Kidney (tissue), 14 donors: ENCODE results near the gene SLC5A6. TPM values are rescaled to one million over a fixed set of nuclear protein-coding genes. Genes with fewer than 3 reads are reported as not detected.

Experiments used
- DNase-seq, 5 donors: peaks; one replicate each; pipeline ENCODE4 v3.0.0-alpha.2; 2013 to 2020
- FAIRE-seq: peaks from 2 replicates; lab custom pipeline; 2012; peaks lifted over from hg19 to GRCh38; lab: Jason Lieb, UNC
- H3K27ac ChIP-seq, 2 donors: one replicate each; pipeline ENCODE4 v1.7.0; 2013; ENCODE audit warnings: low read depth in 2 of 2, low read length in 2 of 2, inconsistent platforms in 1 of 2
- H3K27me3 ChIP-seq: one replicate; pipeline ENCODE4 v1.7.1; 2013; ENCODE audit warnings: low read length, inconsistent platforms; ENCODE audit not compliant: control insufficient read depth, insufficient read depth
- H3K36me3 ChIP-seq, 3 donors: one replicate each; pipeline versions ENCODE4 v1.7.0 to v1.7.1; 2013; ENCODE audit warnings: low read length in 3 of 3, control low read depth in 1 of 3, inconsistent platforms in 1 of 3; ENCODE audit not compliant: insufficient read depth in 3 of 3, control insufficient read depth in 2 of 3
- H3K4me1 ChIP-seq, 3 donors: one replicate each; pipeline versions ENCODE4 v1.7.0 to v1.7.1; 2013; ENCODE audit warnings: low read length in 3 of 3, inconsistent platforms in 1 of 3, low read depth in 1 of 3; ENCODE audit not compliant: control insufficient read depth in 2 of 3, insufficient read depth in 2 of 3
- H3K4me3 ChIP-seq, 3 donors: one replicate each; pipeline versions ENCODE4 v1.7.0 to v1.8.1; 2013; ENCODE audit warnings: low read length in 3 of 3, control low read depth in 1 of 3, inconsistent platforms in 1 of 3
- H3K9ac ChIP-seq, 3 donors: one replicate each; pipeline versions ENCODE4 v1.7.0 to v1.7.1; 2013; ENCODE audit warnings: low read length in 3 of 3, control low read depth in 1 of 3, inconsistent platforms in 1 of 3
- H3K9me3 ChIP-seq, 3 donors: one replicate each; pipeline versions ENCODE4 v1.7.0 to v1.7.1; 2013; ENCODE audit warnings: low read length in 3 of 3, control low read depth in 1 of 3, inconsistent platforms in 1 of 3; ENCODE audit not compliant: control insufficient read depth in 2 of 3, insufficient read depth in 1 of 3
- intact Hi-C: fragments of 100-400 bp; cut with DNase I; formaldehyde crosslinking; loops from one replicate; pipeline ENCODE4 v1.11.1; 2022
- polyA plus RNA-seq: library from polyadenylated mRNA; stranded (reverse); fragments of 350-450 nt; fragmentation: Illumina TruSeq; extraction: RNeasy Lipid Tissue Mini Kit (QIAGEN cat#74804); gene quantifications from one replicate; pipeline ENCODE4 v1.2.3, GENCODE V29; 2014; ENCODE audit warnings: low read depth, low replicate concordance; ENCODE audit not compliant: insufficient read depth
- total RNA-seq: library from RNA; stranded (reverse); fragmentation: NEBNext Ultra II Directional; extraction: Animal tissue kit (Norgen Biotek cat#: 25700); gene quantifications from one replicate; pipeline ENCODE4 v1.2.1, GENCODE V29; 2021
- TF ChIP-seq, protein P1 (sequence below): IDR thresholded peaks from 3 replicates; pipeline ENCODE4 v1.5.1; 2012; ENCODE audit warnings: mild to moderate bottlenecking, moderate library complexity, borderline replicate concordance; ENCODE audit not compliant: insufficient read depth; ENCODE audit errors: extremely low read depth
- donor health status: control.
- donor health status: control.
- donor health status: control.
- donor health status: control.
- donor health status: control.
- donor health status: DM: yes; HTN: yes; CAD: no.
- donor health status: Normal renal cell carcinoma (clear cell type).

Gene SLC5A6
- total and polyA plus RNA-seq, 2 donors from 2014 or later, result 10.8 to 27.8 TPM

DNA sequence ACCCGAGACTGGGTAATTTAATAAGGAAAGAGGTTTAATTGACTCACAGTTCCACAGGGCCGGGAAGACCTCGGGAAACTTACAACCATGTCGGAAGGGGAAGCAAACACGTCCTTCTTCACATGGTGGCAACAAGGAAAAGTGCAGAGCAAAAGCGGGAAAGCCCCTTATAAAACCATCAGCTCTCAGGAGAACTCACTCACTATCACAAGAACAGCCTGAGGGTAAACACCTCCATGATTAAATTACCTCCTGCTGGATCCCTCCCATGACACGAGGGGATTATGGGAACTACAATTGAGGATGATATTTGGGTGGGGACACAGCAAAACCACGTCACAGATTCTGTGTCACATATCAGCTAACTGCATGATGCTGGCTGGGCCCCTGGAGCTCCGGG lies 51.9 kb downstream of the SLC5A6 start:
- H3K27ac ChIP-seq, result no peak overlapping the region
- no peak overlapping the region for H3K9ac ChIP-seq
- FAIRE-seq, result no peak
- intact Hi-C loops, result no loop called here
- TF ChIP-seq, protein P1, sequence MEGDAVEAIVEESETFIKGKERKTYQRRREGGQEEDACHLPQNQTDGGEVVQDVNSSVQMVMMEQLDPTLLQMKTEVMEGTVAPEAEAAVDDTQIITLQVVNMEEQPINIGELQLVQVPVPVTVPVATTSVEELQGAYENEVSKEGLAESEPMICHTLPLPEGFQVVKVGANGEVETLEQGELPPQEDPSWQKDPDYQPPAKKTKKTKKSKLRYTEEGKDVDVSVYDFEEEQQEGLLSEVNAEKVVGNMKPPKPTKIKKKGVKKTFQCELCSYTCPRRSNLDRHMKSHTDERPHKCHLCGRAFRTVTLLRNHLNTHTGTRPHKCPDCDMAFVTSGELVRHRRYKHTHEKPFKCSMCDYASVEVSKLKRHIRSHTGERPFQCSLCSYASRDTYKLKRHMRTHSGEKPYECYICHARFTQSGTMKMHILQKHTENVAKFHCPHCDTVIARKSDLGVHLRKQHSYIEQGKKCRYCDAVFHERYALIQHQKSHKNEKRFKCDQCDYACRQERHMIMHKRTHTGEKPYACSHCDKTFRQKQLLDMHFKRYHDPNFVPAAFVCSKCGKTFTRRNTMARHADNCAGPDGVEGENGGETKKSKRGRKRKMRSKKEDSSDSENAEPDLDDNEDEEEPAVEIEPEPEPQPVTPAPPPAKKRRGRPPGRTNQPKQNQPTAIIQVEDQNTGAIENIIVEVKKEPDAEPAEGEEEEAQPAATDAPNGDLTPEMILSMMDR, result no peak
- no peaks in the 10 kb centered on the region for H3K4me1 ChIP-seq
- no peaks in the 10 kb centered on the region for H3K9me3 ChIP-seq
- DNase-seq, result no peak
- H3K36me3 ChIP-seq, result no peaks in the 10 kb centered on the region
- H3K4me3 ChIP-seq, result no peak overlapping the region
- H3K27me3 ChIP-seq, result no peaks in the 10 kb centered on the region

DNA sequence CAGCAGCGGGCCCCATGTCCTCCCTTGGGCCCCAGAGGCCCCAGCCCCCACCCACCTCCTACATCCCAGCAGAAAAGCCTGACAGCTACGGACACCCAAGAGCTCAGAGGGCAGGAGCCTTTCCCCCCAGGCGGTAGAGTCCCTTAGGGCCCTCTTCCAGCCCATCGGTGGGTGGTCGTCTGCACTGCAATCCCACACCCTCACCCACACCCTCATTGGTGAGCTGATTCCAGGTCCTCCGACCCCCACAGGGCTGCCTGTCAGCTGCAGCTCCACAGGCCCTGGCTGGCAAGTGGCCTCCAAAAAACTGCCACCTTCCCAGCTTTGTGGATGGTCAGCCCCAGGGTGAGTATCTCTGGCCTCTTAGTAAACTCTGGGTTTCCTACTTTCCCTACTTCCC lies 52.8 kb downstream of the SLC5A6 start:
- intact Hi-C loops, result no loop called here
- no peak overlapping the region for H3K4me3 ChIP-seq
- no peaks in the 10 kb centered on the region for H3K9me3 ChIP-seq
- TF ChIP-seq, protein P1, result no peak
- no peaks in the 10 kb centered on the region for H3K4me1 ChIP-seq
- no peak overlapping the region for H3K27ac ChIP-seq
- DNase-seq (no peak), FAIRE-seq (no peak)
- no peak overlapping the region for H3K9ac ChIP-seq
- H3K36me3 ChIP-seq, result no peaks in the 10 kb centered on the region
- H3K27me3 ChIP-seq, result no peaks in the 10 kb centered on the region

DNA sequence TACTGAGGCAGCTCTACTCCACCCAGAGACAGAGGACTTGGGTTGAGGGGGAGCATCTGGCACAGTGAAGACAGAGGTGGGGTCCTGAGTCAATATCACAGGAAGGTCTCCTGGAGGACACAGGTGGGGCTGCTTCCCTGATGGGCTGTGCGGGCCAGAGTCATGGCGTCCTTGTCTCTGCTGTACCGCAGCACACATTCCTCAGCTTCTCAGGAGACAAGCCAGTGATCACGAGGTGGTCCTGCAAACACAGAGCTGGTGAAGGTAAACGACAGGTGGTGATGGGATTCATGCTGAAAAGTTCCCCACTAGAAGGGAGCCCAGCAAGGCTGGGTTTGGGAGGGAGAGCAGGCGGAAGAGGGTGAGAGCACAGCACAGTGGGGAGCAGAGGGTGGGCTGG lies 53.6 kb downstream of the SLC5A6 start:
- H3K4me1 ChIP-seq, result no peaks in the 10 kb centered on the region
- no peak for DNase-seq
- no peaks in the 10 kb centered on the region for H3K36me3 ChIP-seq
- intact Hi-C loops, result no loop called here
- H3K27me3 ChIP-seq, result no peaks in the 10 kb centered on the region
- H3K9me3 ChIP-seq, result no peaks in the 10 kb centered on the region
- H3K9ac ChIP-seq, result no peak overlapping the region
- no peak for FAIRE-seq
- TF ChIP-seq, protein P1, result no peak
- no peak overlapping the region for H3K4me3 ChIP-seq
- H3K27ac ChIP-seq, result no peak overlapping the region

DNA sequence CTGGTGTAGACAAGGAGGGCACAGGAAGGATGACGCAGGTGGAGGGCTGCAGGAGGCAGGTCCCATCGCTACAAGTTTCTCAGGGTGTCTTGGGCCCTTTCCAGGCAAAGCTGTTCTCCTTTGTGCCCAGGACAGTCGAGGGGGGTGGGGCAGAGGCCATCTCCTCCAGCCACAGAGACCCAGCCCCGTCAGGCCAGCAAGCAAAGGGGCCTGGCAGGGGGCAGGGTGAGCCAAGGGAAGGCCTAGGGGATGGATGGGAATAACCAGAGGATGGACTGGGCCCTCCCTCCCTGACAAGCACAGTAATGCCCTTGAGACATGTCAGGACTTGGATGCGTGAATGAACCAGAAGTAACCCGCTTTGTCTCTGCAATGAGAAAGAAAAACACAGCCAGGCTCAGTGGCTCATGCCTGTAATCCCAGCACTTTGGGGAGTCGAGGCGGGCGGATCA lies 57.0 kb downstream of the SLC5A6 start:
- H3K9ac ChIP-seq, result no peak overlapping the region
- H3K27ac ChIP-seq, result no peak overlapping the region
- H3K9me3 ChIP-seq, result no peaks in the 10 kb centered on the region
- H3K36me3 ChIP-seq, result no peaks in the 10 kb centered on the region
- intact Hi-C loops, result no loop called here
- H3K4me1 ChIP-seq, result no peaks in the 10 kb centered on the region
- H3K27me3 ChIP-seq, result no peaks in the 10 kb centered on the region
- TF ChIP-seq, protein P1, result no peak
- no peak overlapping the region for H3K4me3 ChIP-seq
- no peak for DNase-seq
- no peak for FAIRE-seq
